Tibial artery (tissue), 4 donors: ENCODE results near the gene CAMTA1.

Experiments used
- DNase-seq, 2 donors: peaks; one replicate each; pipeline ENCODE4 v3.0.0-alpha.2; 2019
- H3K27ac ChIP-seq, 2 donors: fragments of 200-600 bp; sonication (generic) in 1 of 2; 1 replicate in 1 of 2; 2 replicates in 1 of 2; pipeline ENCODE4 v1.5.1; 2018 to 2019; ENCODE audit warnings: mild to moderate bottlenecking in 1 of 2
- H3K27me3 ChIP-seq, 2 donors: fragments of 200-600 bp; sonication (generic) in 1 of 2; one replicate each; pipeline versions ENCODE4 v1.5.1 to v1.6.0; 2016 to 2019
- H3K36me3 ChIP-seq, 3 donors: fragments of 200-600 bp; sonication (generic) in 2 of 3; one replicate each; pipeline ENCODE4 v1.5.1; 2016 to 2019; ENCODE audit warnings: mild to moderate bottlenecking in 2 of 3
- H3K4me1 ChIP-seq, 4 donors: fragments of 200-600 bp; sonication (generic) in 2 of 4; 1 replicate in 3 of 4; 2 replicates in 1 of 4; pipeline ENCODE4 v1.5.1; 2016 to 2019
- H3K4me3 ChIP-seq, 2 donors: fragments of 200-600 bp; sonication (generic) in 1 of 2; 1 replicate in 1 of 2; 2 replicates in 1 of 2; pipeline ENCODE4 v1.5.1; 2018 to 2019; ENCODE audit warnings: mild to moderate bottlenecking in 2 of 2
- H3K9me3 ChIP-seq, 3 donors: fragments of 200-600 bp; sonication (generic) in 1 of 3; one replicate each; pipeline ENCODE4 v1.5.1; 2016 to 2019
- CTCF ChIP-seq, 2 experiments: fragments of 200-600 bp in 1 of 2; fragments of 450-650 bp in 1 of 2; IDR thresholded peaks; one replicate each; pipeline ENCODE4 v1.5.1; 2017 to 2019; ENCODE audit warnings: antibody characterized with exemption in 2 of 2, mild to moderate bottlenecking in 1 of 2, moderate library complexity in 1 of 2
- intact Hi-C: fragments of 100-400 bp; cut with DNase I; formaldehyde crosslinking; loops from one replicate; pipeline ENCODE4 v1.15.0; 2023; ENCODE audit warnings: low total_unique reads

CAMTA1 gene

GRCh38 chr1:7554385-7555235 lies 769.4 kb downstream of the CAMTA1 start:
- Histone ChIP-seq H3K36me3 (no peaks in the 10 kb centered on the region), H3K27ac (no peak overlapping the region), H3K9me3 (peaks cover 0 to 7% (median 5%) of the 10 kb centered on the region in 3 donors), H3K4me3 (no peak overlapping the region), H3K4me1 (peaks cover 0 to 41% (median 15%) of the 10 kb centered on the region in 4 donors), H3K27me3 (peaks cover 0 to 49% of the 10 kb centered on the region in 2 donors)
- intact Hi-C loops = no loop called here
- no peak for TF ChIP-seq CTCF (IDR thresholded peaks at IDR 0.05)
- no peak for DNase-seq

GRCh38 chr1:7555391-7556185 lies 770.3 kb downstream of the CAMTA1 start:
- Histone ChIP-seq H3K4me3 (no peak overlapping the region), H3K36me3 (no peaks in the 10 kb centered on the region), H3K4me1 (peaks cover 0 to 31% (median 10%) of the 10 kb centered on the region in 4 donors), H3K27ac (no peak overlapping the region), H3K9me3 (peaks cover 0 to 7% (median 5%) of the 10 kb centered on the region in 3 donors), H3K27me3 (peaks cover 0 to 49% of the 10 kb centered on the region in 2 donors)
- DNase-seq = no peak
- no peak for TF ChIP-seq CTCF (IDR thresholded peaks at IDR 0.05)
- intact Hi-C loops = no loop called here

GRCh38 chr1:7557301-7557891 lies 772.1 kb downstream of the CAMTA1 start:
- TF ChIP-seq CTCF (IDR thresholded peaks at IDR 0.05) = no peak
- peaks cover 0 to 23% (median 10%) of the 10 kb centered on the region in 4 donors for H3K4me1 ChIP-seq
- peaks cover 0 to 39% of the 10 kb centered on the region in 2 donors for H3K27me3 ChIP-seq
- H3K36me3 ChIP-seq = no peaks in the 10 kb centered on the region
- H3K4me3 ChIP-seq = no peak overlapping the region
- intact Hi-C loops = no loop called here
- no peak overlapping the region for H3K27ac ChIP-seq
- peaks cover 0 to 7% (median 5%) of the 10 kb centered on the region in 3 donors for H3K9me3 ChIP-seq
- DNase-seq = no peak

- no peak for DNase-seq
- H3K27ac ChIP-seq = no peak overlapping the region
These were observed 772.8 kb downstream of the CAMTA1 start for GRCh38 chr1:7558041-7558461.

More at GRCh38 chr1:7558041-7558461, 772.8 kb downstream of the CAMTA1 start:
- no peaks in the 10 kb centered on the region for H3K36me3 ChIP-seq
- no peak overlapping the region for H3K4me3 ChIP-seq
- H3K9me3 ChIP-seq = peaks cover 0 to 7% (median 5%) of the 10 kb centered on the region in 3 donors
- intact Hi-C loops = no loop called here
- H3K4me1 ChIP-seq = peaks cover 0 to 23% (median 10%) of the 10 kb centered on the region in 4 donors
- no peak for TF ChIP-seq CTCF (IDR thresholded peaks at IDR 0.05)
- H3K27me3 ChIP-seq = peaks cover 0 to 33% of the 10 kb centered on the region in 2 donors
